ENCODE measurements around the gene GALNT9.

The GALNT9 gene

GRCh38 chr12:132217800-132218526 lies 111.4 kb downstream of the GALNT9 start:
- no peak for DNase-seq (ENCODE audit: low read depth in 2 of 2, low spot score in 1 of 2)

- DNase-seq (ENCODE audit: low read depth in 2 of 2, low spot score in 1 of 2) = no peak
Observed at GRCh38 chr12:132217371-132217770, 112.0 kb downstream of the GALNT9 start.

GRCh38 chr12:132216354-132216987 lies 112.9 kb downstream of the GALNT9 start:
- DNase-seq (ENCODE audit: low read depth in 2 of 2, low spot score in 1 of 2) = no peak

GRCh38 chr12:132215299-132215989 lies 113.9 kb downstream of the GALNT9 start:
- no peak for DNase-seq (ENCODE audit: low read depth in 2 of 2, low spot score in 1 of 2)

- DNase-seq (ENCODE audit: low read depth in 2 of 2, low spot score in 1 of 2) = no peak
Observed at GRCh38 chr12:132214891-132215290, 114.5 kb downstream of the GALNT9 start.

GRCh38 chr12:132214161-132214476 lies 115.3 kb downstream of the GALNT9 start:
- no peak for DNase-seq (ENCODE audit: low read depth in 2 of 2, low spot score in 1 of 2)

- DNase-seq (ENCODE audit: low read depth in 2 of 2, low spot score in 1 of 2) = no peak
Observed at GRCh38 chr12:132213359-132214160, 115.8 kb downstream of the GALNT9 start.

GRCh38 chr12:132211816-132212215 lies 117.6 kb downstream of the GALNT9 start:
- no peak for DNase-seq (ENCODE audit: low read depth in 2 of 2, low spot score in 1 of 2)

- DNase-seq (ENCODE audit: low read depth in 2 of 2, low spot score in 1 of 2) = no peak
Observed at GRCh38 chr12:132211326-132211725, 118.1 kb downstream of the GALNT9 start.

- no peak for DNase-seq (ENCODE audit: low read depth in 2 of 2, low spot score in 1 of 2)
Observed at GRCh38 chr12:132210223-132211055, 119.0 kb downstream of the GALNT9 start.

GRCh38 chr12:132209619-132210222 lies 119.7 kb downstream of the GALNT9 start:
- DNase-seq (ENCODE audit: low read depth in 2 of 2, low spot score in 1 of 2) = no peak

- DNase-seq (ENCODE audit: low read depth in 2 of 2, low spot score in 1 of 2) = no peak
Observed at GRCh38 chr12:132208153-132208823, 121.1 kb downstream of the GALNT9 start.

GRCh38 chr12:132207083-132207775 lies 122.2 kb downstream of the GALNT9 start:
- DNase-seq (ENCODE audit: low read depth in 2 of 2, low spot score in 1 of 2) = no peak

- DNase-seq (ENCODE audit: low read depth in 2 of 2, low spot score in 1 of 2) = no peak
Observed at GRCh38 chr12:132206046-132206434, 123.3 kb downstream of the GALNT9 start.

- no peak for DNase-seq (ENCODE audit: low read depth in 2 of 2, low spot score in 1 of 2)
Observed at GRCh38 chr12:132205271-132206045, 123.9 kb downstream of the GALNT9 start.

GRCh38 chr12:132204793-132205270 lies 124.6 kb downstream of the GALNT9 start:
- no peak for DNase-seq (ENCODE audit: low read depth in 2 of 2, low spot score in 1 of 2)

- DNase-seq (ENCODE audit: low read depth in 2 of 2, low spot score in 1 of 2) = no peak
Observed at GRCh38 chr12:132204063-132204792, 125.2 kb downstream of the GALNT9 start.
